HG02981 (cell line): ENCODE measurements around the gene PCDH9.
"Not testable (repeated sequence)": the region's sequence is repeated elsewhere in the genome, so short reads cannot be mapped to it uniquely, and the experiment has no call there.

Source experiments
- ATAC-seq: cut with Tn5 transposase; IDR thresholded peaks from one replicate; pipeline ENCODE4 v1.9.1; 2021; ENCODE audit warnings: mild to moderate bottlenecking, moderate library complexity; ENCODE audit not compliant: unreplicated experiment

The PCDH9 gene

DNA sequence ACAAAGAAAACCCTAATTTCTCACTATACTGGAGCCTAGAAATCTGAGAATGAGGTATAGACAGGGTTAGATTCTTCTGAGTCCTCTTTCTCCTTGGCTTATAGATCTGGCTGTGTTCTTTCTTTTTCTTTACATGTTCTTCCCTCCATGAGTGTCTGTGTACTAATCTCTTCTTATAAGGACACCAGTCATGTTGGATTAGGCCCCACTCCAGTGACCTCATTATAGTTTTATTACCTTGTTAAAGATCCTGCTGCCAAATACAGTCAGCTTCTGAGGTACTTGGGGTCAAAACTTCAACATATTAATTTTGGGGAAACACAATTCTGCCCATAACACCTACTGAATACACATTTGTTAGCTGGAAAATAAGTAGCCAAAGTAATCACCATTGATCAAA, 302.6 kb downstream of the PCDH9 start:
- ATAC-seq = no peak

GRCh38 chr13:66926851-66927524, 303.1 kb downstream of the PCDH9 start:
- no peak for ATAC-seq

DNA sequence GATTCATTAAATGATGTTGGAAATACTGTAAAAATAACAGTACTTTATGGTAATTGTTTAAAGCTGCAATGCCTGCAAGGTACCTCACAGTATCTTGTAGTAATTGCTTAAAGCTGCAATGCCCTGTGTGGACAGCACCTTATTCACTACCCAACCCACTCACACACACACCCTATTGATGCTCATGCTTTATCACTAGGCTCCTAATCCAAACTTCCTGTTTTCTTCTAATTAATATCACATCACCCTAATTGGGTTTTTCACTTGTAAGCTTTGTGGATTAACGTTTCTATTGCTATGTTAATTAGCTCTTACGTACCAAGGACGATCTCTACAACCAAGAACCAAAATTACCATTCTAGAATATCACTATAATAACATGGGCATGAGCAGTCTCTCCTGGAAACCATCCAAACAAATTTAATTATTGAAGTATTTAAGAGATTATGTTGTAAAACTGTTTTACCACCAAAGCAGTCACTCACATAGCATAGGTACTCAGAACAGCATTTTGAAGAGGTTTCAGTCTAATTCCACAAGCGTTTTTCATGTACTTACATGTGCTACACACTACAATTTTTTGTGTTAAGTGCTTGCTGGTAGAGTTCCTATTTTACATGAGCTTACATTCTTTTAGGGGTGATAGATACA, 303.8 kb downstream of the PCDH9 start:
- ATAC-seq = no peak

DNA sequence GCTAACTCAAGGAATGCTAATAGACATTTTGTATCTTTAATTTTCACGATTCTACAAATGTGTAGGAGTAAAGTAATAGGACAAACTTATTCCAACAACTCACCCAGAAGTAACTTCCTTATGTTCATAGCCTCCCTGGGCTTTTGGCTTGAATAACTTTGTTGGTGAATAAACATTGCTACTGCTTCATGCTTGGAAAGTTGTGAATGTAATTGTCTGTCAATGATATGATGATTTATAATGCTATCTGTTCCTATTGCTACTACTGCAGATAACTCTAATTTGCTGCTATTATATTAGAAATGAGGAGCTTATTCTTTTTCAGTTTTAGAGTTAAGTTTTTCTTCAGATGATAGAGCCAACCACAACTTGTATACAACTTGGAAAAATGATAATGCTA, 307.7 kb downstream of the PCDH9 start:
- no peak for ATAC-seq

- ATAC-seq = no peak
These were observed 308.7 kb downstream of the PCDH9 start for GRCh38 chr13:66921437-66921836.

DNA sequence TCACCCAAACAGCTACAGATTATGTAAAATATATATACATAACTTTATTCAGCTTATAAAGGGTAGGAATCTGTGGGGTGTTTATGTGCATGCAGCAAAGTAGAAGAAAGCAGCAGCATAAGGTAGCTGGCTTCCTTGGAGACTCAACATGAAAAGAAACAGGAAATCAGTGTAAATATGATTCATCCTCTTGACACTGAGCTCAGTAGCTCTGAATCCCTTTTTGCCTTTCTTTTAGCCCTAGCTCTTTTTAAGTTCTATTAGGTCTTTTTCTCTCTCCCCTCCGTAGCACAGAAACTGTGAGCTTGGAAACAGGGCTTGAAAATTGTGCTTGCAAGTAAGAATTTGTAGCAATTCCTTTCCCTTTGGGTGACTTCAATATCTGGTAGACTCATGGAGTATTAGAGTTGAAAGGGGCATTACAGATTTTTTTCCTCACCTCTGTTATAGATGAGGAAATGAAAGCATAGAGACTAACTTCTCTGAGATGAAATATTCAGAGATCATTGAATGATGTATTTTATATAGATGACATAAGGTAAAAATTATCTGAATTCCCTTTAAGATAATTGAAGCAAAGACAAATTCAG, 314.4 kb downstream of the PCDH9 start:
- no peak for ATAC-seq

DNA sequence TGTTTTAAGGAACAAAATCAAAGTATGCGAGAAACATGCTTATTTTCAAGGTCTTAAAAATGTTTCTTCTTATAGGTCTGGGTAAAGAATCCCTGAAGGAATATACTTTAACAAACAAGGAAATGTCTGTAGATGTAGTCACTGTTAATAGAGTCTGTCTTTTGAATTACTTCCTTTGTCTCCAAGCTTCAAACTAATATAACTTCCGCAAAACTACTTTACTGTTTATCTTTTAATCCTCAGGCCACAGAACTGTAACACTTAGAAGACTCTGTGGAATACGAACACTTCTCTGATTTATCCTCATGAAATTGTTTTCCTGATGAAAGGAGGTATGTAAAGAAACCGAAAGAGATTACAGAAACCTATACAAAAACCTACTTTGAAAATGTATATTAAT, 316.0 kb downstream of the PCDH9 start:
- no peak for ATAC-seq

DNA sequence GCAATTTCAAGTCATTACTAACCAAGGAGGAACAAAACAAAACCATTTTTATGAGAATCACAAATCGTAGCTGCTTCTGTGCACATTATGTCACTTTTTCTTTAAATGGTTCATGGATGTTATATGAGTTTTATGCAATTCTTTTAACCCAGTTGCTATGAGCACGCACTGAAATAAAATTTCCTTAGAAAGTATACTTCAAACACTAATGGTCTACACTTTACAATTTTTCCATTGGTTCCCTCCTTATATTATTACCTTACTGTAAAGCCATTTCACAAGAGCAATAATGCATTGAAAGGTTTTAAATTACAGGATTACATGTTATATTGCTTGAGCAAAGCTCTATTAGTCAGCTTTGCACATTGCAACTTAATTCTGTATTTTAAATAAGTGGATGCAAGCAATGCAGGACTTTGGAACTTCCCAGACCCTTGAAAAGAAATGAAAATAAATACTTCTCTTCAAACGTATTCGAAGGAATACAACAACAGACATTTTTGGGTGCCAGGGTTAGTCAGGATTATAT, 318.7 kb downstream of the PCDH9 start:
- ATAC-seq = no peak

DNA sequence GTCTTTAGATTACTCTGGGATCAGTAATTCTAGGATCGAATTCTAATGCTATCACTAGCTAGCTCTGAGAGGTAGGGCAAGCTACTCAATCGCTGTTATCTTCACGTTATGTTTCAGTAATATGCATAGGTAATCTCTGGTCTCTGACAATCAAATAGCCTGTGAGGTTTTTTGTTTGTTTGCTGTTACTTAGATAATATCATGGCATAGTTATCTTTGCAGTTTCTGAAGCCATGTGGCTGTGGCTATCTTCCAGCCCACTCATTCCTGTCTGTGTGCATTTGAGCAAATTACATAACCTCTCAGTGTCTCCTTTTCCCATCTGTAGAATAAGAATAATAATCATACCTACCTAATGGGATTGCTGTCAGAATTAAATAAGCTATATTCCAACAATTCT, 330.2 kb downstream of the PCDH9 start:
- ATAC-seq = no peak

- no peak for ATAC-seq
These were observed 333.2 kb downstream of the PCDH9 start for GRCh38 chr13:66896933-66897332.

DNA sequence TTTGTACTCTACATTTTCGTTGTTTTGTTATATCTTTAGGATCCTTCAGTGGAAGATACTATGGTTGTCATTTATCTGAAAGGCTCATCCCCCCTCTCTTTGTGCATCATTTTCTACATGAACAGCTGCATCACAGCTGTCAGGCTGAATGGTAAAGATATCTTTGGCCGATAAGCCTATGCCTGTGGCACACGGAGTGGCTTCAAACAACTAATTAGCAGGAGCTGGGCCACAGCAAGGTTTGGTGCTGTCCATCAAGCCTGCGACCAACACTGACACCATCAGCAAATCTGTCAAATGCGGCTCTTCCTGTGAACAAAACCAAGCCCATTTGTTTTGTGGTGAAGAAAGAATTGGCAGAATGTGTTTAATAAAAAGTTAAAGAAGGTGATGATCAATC, 334.4 kb downstream of the PCDH9 start:
- ATAC-seq = no peak

GRCh38 chr13:66895320-66895719, 334.8 kb downstream of the PCDH9 start:
- ATAC-seq = no peak

DNA sequence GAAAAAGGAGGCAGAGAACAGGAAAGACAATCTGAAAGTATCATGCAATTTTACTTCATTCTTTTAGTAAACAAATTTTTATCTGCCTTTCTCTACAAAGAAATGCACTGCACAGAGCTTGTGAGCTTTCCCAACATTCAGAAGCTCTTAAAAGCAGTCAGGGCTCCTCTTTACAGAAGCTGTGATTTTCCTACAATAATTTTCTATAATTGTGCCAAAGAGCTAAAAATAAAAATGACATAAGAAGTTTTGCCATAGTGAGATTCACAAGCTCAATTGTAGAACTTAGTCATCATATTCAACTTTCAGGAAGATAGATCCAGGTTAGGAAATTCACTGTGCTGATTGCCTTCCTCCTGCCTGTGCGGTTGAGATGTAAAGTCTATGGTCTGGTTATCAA, 341.4 kb downstream of the PCDH9 start:
- ATAC-seq = no peak

DNA sequence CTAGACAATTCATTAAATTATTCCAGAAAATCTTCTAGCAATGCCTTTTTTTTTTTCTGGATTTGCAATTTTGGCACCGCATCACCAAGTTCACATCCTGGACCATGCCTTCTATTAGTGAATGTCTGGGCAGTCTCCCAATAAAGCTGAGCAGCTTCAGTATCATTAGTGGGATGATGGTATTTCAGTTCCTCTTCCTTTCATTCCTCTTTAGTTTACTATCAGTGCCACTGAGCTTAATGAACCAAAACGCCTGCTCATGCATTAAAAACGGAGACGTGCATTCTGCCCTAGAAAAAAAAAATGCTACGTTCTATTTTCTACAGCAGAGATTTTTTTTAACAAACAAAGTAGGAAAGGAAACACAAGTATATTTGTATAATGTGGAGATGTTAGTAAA, 343.0 kb downstream of the PCDH9 start:
- peak; percentile 65 for ATAC-seq

DNA sequence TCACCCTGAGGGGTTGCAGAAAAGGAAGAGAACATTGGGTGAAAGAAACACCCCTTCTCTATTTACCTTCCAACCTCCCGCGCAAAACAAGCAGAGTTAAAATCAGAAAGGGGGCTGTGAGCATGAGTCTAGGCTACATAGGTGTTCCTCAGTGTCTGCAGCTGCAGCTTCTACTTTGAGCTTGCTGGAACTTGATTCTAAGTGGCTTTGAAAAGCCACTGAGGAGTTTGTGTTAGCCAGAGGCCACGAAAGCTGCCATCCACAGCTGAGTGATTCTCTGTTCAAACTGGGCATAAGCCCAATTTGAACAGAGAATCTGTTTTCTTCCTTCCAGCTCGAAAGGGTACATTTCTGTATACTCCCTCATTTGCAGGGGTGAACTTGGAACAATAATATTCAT, 343.9 kb downstream of the PCDH9 start:
- no peak for ATAC-seq

GRCh38 chr13:66881170-66881569, 349.0 kb downstream of the PCDH9 start:
- not testable (repeated sequence) for ATAC-seq

GRCh38 chr13:66879988-66880387, 350.1 kb downstream of the PCDH9 start:
- no peak for ATAC-seq

DNA sequence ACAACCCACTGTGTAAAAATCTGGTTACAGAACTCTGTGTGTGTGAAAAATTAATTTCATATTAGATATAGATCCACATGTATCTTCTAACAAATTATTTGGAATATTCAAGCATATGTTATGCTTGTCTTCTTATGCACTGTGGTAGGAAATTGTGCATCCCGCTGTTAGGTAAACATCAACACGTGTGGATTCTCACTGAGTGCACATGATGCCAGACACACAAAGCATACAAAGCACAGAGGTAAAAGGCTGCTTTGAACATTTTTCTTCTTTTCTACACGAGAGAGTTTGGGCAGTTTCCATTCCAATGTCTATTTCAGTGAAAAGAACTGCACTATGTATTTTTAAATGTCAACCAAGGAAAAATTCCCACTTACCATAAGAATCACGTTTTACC, 354.9 kb downstream of the PCDH9 start:
- no peak for ATAC-seq

GRCh38 chr13:66864627-66865026, 365.5 kb downstream of the PCDH9 start:
- ATAC-seq = no peak

DNA sequence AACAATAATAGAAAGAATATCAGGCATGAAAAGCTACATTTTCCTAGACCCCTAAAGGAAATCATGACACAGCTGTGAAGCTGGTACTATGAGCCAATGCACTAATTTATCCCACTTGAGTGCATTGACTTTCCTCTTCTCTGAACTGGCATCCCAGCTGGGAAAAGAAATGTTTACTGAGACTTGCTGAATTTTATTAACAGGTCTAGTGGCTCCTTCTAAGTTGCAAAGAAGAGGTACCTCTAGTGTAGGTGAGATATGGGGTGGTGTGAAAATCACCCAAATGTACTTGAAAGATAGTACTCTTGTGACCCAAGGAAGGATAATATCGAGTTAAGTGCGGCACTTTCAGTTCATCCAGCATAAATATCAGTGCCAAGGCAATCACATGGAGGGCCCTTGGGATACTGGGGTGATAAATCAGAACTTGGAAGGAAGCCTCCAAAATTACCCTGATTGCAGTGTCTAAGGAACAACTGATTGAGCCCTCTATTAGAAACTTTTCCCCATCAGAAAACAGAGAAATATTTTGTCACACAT, 369.2 kb downstream of the PCDH9 start:
- no peak for ATAC-seq

GRCh38 chr13:66859934-66860877, 369.9 kb downstream of the PCDH9 start:
- no peak for ATAC-seq
